Measurements from ENCODE around the gene NEDD8.

Gene NEDD8

DNA sequence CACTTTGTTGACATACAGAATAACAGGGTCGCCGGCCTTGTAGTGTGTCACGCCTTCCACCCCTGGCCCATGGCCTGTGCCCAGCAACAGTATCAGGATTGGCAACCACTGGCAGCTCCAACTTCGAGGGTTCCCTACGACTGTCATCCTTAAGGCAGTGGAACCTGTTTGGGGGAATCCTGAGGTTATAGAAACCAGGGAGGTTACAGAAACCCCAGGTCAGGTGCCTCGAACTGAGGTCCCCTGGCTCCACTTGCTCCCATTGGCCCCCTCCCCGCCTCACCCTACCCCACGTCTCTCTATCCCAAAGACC lies 37.3 kb downstream of the NEDD8 start:
- no peak for DNase-seq

DNA sequence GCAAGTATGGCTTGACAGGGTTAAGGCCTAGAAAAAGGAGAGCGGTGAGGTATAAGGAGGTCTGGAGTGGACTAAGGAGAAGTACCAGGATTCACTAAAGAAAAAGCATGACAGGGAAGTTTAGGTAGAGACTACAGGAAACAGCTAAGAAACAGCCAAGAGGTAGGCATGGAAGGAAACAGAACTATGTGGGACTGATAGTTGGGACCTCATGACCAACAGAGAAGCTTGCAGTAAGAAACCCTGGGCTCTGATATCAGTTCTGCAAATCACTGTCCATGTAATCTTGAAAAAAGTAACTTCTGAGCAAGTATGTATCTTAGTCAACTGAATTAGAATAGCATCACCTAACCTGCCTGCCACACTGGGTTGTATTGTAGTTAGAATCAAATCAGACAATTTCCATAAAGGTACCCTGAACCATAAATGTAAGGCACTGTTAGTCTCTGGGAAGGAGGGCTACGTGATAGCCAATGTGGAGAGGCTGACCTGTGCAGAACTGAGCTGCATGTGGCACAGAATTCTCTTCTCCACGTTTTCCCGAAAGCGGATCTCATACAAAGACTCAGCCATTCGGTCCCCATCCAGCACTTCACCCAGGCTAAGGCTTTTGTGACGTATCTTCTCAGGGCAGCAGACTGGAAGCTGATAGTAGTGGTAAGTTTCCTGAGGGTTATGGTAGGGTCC lies 37.8 kb downstream of the NEDD8 start:
- DNase-seq, result peak in 1 of 2 experiments; percentile 6

DNA sequence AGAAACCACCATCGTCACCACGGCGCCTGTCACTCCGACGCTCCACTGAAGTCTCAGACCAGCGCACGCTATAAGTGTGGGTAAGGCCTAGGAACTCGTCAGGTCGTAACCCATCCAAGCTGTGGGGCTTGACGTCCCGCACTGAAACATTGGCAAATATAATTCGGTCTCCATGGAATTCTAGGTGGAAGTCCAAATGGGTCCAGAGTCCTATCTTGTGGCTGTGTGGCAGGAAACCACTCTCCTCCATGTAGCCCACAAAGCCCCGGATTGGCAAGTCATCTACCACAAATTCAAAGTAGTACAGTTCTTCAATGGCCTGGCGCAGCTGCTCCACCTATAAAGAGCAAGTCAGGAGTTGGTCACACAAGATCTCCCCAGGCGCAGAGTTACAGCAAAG lies 39.2 kb downstream of the NEDD8 start:
- DNase-seq, result no peak

DNA sequence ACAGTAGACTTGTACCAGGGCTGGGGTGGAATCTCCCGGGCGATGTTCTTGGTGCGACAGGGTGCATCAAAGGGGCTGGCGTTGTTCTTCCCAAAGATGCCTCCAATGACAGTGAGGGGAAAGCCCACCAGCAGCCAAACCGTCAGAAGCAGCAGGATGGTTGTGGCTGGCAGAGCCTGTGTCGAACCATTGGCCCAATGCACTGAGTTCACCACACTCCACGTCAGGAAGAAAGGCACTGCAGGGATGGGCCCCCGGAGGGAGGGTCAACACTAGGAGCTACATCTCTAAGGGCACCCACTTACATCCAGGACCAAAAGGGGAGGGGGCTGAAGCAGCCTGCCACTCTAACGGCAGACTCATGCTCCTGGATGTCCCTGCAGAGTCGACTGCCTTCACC lies 41.8 kb downstream of the NEDD8 start:
- DNase-seq, result no peak

DNA sequence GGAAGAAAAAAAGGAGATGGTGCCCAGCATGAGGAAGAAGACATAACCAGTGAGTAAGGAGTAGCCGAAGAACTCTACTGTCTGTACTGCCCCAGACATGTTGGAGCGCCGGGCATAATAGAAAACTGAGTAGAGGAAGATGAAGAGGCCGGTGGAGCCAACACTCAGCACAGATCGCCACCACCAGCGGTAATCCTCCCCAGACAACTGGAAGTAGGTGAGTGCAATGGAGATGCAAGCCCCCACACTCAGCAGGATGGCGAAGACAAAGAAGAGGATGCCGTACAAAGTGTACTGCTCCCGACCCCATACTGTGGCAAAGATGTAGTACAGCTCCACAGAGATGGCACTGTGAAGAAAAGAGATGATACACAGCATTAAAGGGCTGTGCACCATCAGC lies 42.7 kb downstream of the NEDD8 start:
- DNase-seq, result no peak

DNA sequence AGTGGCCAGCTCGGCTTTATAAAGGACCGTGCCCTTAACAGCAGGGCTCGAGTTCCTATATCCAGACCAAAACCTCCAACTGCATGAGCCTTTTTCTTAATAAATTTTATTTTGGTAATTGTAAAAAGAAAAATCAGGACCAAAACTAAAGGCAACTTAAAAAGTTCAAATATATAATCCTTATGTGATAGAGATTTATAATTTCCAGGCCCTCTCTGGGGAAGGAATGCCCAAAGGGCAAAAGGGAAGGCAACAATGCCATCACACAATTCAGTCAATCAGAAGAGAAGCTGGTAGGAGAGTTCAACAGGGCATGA lies 43.1 kb downstream of the NEDD8 start:
- DNase-seq, result no peak

DNA sequence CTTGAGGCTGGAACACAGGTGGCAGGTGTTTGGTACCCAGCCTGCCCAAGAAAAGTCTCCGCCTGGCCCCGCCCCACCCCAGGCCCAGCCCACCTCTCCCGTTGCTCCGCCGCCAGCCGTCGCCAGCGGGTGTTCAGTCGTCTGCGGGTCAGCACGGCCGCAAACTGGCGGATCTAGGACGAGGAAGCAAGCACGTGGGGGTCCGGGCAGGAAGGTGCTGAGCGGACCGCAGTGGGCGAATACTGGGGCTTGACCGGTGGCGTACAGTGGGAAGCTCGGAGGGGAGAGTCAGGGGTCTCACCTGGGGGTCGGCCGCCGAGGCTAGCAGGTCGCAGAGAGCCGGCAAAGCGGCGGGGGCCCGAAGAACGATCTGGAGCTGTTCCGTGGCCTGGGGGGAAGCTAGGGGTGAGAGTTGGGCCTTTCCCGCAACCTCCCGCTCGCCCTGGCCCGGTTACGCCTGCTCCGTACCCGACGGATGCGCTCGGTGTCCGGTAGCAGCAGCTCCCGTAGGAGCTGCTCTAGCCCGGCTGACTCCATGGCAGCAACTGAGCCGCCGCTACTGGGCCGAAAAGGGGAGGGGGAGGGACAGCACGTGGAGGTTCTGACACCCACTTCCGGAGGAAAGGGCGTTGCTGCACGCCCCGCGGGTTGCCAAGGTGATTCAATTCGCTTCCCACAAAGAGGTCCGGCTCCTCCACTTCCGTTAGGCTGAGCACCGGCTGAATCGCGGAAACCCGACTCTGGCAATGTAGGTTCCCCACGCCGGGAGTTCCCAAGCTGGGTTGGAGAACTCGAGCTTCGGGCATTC lies 43.7 kb downstream of the NEDD8 start, which contains the start of gene IPO4:
TSS of gene IPO4 (minus strand) at position 566 of the 808 bp plus-strand sequence. CDS start at position 537, 29 bp downstream.
- peak; percentile 93 to 94 for DNase-seq

DNA sequence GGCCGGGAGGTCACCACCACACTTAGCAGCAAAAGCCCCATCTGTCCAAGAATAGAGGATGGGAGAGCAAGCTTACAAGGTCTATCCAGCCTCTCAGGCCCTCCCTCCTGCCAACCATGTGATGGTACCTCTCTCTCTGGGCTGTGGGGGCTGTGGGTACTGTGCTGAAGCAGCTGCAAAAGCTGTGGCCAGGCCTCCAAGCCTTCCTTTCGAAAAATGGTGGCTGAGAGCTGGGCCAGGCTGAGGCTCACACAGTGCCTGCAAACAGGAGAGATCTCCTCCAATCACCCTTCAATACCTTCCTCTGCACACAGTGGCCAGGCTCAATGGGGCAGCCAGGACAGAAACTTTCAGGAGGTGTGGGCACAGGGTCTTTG lies 44.6 kb downstream of the NEDD8 start:
- no peak for DNase-seq

DNA sequence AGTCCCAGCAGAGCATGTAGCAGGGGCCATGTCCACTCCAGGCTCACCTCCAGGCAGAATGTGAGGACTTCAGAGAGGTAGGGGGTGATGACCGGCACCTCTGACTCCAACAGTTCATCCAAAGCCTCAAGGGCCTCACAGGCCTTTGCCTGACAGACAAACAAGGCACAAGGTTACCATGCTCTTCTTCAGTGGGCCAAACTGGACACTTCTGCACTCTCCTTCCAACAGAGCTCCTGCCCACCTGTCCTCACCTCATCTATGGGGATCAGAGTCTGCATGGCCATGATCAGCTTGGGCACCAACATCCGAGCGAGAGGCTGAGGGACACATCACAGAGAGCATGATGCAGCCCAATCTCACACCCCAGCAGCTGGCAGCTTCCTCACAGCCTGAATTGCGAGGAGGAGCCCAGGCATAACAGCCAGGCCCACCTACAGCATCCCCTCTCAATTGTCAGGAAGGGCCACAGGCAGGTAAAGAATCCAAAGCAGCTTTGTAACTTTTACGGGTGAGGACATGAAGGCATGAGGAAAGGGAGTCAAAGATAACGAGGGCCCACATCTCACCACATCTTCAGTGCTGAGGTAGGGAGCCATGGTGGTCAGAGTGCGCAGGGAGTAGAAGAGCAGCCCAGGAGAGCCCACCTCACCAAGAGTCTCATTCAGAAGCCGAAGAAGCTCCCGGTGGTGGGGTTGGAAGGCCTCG lies 45.2 kb downstream of the NEDD8 start:
- DNase-seq, result no peak

DNA sequence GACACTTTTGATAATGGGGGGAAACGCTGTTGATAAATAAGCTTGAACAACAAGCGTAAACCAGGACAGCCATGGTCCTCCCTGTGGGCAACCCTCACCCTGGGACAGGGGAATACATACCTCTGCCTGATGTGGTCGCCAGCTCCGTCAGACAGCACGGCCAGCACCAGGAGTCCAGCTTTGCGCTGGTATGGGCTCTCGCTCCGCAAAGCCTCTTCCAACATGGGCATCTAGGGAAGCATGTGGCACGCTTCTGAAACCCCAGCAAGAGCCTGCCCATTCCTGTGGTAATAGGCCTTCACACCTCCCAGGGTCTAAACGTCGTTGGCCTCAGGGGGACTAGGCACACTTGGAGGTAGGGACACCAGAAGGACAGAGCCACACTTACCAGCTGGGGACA lies 46.4 kb downstream of the NEDD8 start:
- DNase-seq, result no peak

DNA sequence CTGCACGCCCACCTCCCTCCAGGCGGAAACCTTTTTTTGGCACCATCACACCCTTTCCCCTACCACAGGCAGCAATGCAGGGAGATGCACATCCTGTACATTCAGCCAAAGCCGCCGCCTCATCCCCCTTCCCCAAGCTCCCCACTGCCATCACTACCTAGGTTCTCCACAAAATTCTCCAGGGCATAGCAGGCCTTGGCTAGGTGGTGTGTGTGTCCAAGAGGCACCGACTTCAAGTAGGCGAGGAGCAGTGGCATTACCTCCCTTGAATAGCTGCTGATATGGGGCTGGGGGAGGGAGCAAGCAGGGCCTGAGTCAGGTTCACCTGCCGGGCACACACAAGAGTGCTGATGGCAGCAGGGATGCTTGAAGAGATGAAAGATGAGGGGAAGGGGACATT lies 47.1 kb downstream of the NEDD8 start:
- no peak for DNase-seq

DNA sequence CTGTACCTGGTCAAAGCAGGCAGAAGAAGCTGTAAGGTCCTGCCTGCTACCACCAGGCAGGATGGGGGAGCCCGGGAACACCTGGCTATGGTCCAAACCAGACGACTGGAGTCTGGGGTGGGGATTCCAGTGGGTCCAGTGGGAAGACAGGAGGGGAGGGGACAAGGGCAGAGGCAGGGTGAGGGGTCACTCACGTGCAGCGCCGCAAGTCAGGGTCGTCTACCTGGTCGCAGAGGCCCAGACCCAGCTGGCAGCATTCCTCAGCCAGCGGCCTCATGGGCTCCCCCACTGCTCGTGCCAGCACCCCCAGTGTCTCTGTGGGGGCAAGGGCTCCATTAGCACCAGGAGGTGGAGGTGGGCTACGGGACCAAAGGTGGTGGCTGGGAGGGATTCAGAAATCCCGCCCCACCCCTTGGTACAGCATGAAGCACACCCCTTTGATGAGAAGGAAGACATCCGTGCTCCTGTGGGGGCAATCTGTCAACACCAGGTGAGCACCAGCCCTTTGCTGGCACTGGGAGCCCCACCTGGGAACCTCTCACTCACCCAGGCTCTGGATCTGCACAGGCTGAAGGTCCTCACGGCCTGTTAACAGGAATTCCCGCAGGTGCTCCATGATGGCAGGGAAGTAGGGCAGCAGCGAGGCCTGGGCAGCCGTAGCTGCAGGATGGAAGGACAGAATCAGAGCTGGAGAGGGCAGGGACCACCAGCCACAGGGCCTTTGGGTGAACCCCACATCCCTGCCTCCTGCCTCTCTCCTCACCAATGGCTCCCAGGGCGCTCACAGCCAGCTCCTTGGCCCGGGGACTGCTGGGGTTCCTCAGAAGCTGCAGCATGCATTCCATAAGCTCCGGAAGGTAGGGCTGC lies 47.8 kb downstream of the NEDD8 start:
- DNase-seq, result no peak

DNA sequence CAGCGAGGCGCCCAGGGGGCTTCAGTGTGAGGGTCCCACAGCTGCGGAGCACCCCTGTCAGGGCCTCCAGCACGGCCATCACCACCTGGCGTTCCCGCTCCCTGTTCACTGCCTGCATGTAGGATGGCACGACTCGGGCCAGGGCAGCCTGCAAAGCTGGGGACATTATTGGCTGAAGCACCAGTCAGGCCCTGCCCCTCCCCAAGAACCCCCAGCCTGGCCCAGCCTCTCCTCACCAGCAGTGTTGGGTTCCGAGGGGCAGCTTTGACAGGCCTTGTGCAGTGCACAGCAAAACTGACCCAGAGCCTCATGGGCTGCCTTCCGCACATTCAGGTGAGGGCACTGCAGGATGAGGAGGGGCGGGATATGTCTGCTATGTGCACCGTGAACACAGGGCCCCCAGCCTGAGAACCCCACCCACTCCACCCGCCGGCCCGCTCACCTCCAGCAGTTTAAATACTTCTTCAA lies 49.1 kb downstream of the NEDD8 start:
- no peak for DNase-seq

DNA sequence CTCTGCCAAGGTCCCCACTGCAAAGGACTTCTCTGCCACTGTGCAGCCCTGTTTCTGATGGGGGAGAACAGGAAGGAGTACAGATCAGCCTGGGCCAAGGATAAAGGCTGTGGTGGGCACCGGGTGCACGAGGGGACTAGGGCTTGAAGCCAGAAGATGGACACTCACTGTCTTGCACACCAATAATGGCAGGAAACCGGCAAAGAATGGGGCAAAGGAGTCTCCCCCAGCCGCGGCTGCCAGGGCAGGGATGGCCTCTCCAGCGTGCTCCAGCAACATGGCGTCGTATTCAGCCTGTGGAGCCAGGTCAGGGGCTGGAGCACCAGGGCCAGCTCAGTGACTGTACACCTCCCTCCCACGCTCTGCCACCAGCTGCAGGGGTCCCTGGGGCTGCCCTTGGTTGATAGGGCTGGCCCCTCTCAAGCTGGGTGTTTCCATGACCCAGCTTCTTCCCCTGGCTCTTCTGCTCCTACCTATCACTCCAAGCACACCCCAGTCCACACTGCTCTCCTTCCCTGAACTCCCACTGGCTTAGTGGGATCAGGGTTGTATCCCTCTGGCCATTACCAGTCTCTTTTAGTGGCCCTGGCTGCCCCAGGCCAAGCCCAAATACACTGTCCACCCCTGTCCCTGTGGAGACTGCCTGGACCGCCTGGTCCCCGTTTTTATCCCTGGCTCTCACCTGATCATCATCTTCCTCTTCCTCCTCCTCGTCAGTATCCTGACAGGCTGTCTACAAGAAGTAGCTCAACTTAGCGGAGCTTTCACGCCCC lies 49.9 kb downstream of the NEDD8 start:
- DNase-seq, result no peak

DNA sequence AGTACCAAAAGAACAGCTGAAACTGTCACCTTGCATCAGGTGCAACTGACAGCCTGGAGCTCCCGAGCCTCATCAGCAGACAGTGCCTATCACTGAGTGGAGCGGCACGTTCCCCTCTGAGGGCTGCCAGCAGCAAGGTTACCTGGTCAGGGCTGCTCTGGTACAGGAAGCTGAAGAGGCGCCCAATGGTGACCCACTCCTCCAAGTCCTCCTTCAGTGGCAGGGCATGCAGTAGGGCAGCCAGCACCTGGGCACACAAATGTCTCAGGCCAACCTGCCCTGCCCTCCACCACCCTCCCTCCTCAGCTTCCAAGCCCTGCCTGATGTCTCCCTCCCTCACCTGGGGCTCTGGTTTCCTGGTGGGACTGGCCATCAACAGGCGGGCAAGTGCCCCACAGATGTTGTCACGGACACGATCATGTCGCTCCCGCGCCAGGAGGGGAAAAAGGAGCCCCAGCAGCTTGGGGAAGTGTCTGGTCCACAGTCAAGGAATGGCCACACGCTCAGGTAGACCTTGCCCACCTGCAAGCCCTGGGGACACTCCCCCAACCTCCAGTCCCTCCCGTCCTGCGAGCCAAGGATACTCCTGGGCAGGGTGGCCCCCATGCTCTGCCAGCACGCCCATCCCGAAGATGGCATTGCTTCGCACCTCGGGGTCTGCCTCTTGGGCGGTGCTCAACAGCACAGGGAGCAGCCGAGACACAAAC lies 50.6 kb downstream of the NEDD8 start:
- no peak for DNase-seq

DNA sequence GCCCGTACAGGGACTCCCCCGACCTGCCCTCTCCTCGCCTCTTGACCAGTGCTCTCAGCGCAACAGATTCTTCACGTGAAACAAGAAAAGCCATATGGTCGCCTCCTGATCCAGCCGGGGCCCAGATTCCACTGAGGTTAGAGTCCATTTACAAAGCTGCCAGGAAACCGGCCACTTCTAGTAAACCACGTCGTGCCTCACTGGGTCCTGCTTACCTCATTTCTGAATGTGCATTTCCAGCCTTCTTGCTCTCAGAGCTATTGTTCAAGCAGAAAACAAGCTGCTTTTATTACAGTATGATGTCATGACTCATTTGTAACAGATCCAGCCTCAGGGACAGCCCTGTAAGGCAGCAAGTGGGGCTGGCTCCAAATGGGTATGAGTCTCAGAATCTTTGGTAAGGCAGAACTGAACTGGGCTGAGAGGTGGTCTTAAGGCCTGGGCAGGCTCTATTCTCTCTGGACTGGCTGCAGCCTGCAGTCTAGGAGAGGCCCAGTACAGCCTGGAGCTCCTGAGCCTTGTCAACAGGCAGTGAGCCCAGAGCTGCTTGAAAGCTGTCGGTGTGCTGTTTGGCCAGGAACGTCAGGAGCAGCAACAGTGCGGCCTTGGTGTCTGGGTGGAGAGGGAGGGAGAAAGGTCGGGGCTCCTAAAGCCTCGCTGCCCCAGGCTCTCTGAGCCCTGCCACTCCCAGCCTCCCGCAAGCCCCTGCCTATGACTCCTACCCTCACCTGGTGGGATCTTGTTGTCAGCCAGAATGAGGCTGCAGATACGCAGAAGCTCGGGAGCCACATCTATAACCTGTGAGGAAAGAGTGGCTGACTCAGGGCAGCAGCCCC lies 52.0 kb downstream of the NEDD8 start:
- DNase-seq, result no peak

DNA sequence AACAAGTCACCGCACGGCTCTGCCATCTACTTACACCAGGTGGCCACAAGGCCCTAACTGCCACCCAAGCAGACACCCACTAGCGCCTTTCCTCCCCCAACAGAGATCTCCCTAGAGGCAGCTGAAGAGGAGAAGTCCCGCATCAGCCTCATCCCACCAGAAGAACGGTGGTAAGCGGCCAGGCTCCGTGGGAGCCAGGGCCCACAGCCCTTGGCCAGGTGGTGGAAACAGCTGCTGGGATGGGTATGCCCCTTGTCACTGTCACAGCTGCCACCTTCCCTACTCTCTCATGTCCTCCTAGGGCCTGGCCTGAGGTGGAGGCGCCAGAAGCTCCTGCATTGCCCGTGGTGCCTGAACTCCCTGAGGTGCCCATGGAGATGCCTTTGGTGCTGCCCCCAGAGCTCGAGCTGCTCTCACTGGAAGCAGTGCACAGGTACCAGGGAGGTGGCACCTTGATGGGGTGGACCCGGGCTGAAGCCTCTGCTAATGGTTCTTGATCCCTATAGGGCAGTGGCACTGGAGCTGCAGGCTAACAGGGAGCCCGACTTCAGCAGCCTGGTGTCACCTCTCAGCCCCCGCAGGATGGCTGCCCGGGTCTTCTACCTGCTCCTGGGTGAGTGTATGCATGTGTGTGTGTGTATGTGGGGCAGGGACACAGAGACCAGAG lies 52.7 kb downstream of the NEDD8 start:
- DNase-seq, result no peak

DNA sequence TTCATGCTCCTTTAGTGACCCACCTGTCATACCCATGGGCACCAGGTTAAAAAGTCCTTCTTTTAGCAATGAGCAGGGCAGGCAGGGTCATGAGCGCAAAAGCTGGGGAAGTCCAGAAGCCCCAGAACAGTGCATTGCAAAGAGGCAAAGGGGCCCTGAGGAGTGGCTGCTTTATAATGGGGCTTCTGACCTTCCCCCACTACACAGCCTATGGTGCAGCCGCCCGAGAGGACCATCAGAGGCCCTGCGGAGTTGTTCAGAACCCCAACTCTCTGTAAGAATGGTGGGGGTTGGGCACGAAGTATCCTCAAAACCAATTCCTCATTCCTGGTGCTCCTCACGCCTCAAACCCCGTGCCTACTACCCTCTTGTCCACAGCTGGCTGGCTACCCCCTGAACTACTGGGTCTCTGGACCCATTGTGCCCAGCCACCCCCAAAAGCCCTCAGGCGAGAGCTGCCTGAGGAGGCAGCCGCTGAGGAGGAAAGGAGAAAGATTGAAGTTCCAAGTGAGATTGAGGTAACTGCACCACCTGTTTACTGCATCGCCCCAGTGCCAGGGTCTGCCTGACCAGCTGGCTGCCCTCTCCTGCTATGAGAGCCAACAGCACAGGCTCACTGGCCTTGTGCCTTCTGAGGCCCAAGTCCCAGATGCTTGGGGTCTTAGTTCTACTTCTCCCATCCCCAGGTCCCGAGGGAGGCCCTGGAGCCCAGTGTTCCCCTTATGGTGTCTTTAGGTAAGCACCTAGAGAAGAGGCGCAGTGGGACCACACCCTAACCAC lies 53.6 kb downstream of the NEDD8 start:
- no peak for DNase-seq

DNA sequence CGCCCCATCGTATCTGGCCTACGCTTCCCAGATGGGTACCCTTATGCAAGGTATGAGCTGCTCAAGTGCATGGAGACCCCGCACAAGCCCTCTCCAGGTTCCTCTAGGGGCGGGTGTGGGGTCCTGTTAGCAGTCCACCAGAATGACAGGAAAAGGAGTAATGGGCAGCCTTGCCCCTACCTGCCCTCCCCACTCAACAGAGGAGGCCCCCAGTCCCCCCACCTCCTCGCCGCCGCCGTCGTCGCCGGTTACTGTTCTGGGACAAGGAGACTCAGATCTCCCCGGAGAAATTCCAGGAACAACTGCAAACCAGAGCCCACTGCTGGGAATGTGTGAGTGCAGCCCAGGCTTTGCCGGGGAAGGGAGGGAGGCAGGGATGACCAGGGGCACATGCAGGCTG lies 54.3 kb downstream of the NEDD8 start:
- no peak for DNase-seq

Measured in SW 1271 (cell line).